Activated T-cell treated with anti-CD3 and anti-CD28 coated beads, Interleukin-2, amount 50 U/mL, for 1 hour (primary cell): ENCODE results near the gene PHF21B.

ENCODE experiments used
- DNase-seq: peaks from one replicate; pipeline ENCODE4 v3.0.0-alpha.2; 2020

The PHF21B gene

GRCh38 chr22:45013138-45013537 lies 3.3 kb upstream of the PHF21B start:
- no peak for DNase-seq

- no peak for DNase-seq
These were observed 711 bp upstream of the PHF21B start for GRCh38 chr22:45010532-45010900.

GRCh38 chr22:45008751-45009605 lies 827 bp downstream of the PHF21B start:
- DNase-seq = no peak

- DNase-seq = no peak
These were observed 1.6 kb downstream of the PHF21B start for GRCh38 chr22:45008186-45008681.

GRCh38 chr22:45007391-45008185 lies 2.2 kb downstream of the PHF21B start:
- DNase-seq = no peak

GRCh38 chr22:45006964-45007390 lies 2.8 kb downstream of the PHF21B start:
- no peak for DNase-seq

GRCh38 chr22:45006111-45006963 lies 3.5 kb downstream of the PHF21B start:
- DNase-seq = no peak

- no peak for DNase-seq
These were observed 8.2 kb downstream of the PHF21B start for GRCh38 chr22:45001653-45002052.

- DNase-seq = no peak
These were observed 9.5 kb downstream of the PHF21B start for GRCh38 chr22:45000330-45000729.

GRCh38 chr22:44999687-45000086 lies 10.1 kb downstream of the PHF21B start:
- no peak for DNase-seq

GRCh38 chr22:44999231-44999630 lies 10.6 kb downstream of the PHF21B start:
- no peak for DNase-seq

- DNase-seq = no peak
These were observed 11.5 kb downstream of the PHF21B start for GRCh38 chr22:44998296-44998695.

- DNase-seq = no peak
These were observed 12.7 kb downstream of the PHF21B start for GRCh38 chr22:44997060-44997459.

- no peak for DNase-seq
These were observed 13.2 kb downstream of the PHF21B start for GRCh38 chr22:44996648-44997047.

GRCh38 chr22:44996120-44996519 lies 13.7 kb downstream of the PHF21B start:
- DNase-seq = no peak

- DNase-seq = no peak
These were observed 14.1 kb downstream of the PHF21B start for GRCh38 chr22:44995715-44996114.

- no peak for DNase-seq
These were observed 14.7 kb downstream of the PHF21B start for GRCh38 chr22:44995105-44995514.

- no peak for DNase-seq
These were observed 15.3 kb downstream of the PHF21B start for GRCh38 chr22:44994399-44995104.

- DNase-seq = no peak
These were observed 17.6 kb downstream of the PHF21B start for GRCh38 chr22:44992166-44992565.

GRCh38 chr22:44991218-44991617 lies 18.6 kb downstream of the PHF21B start:
- DNase-seq = no peak

GRCh38 chr22:44990810-44991209 lies 19.0 kb downstream of the PHF21B start:
- DNase-seq = no peak

GRCh38 chr22:44990328-44990727 lies 19.5 kb downstream of the PHF21B start:
- no peak for DNase-seq
